WI38 (cell line): Measurements from ENCODE around the gene EOLA1.
"Not testable (repeated sequence)": the region's sequence is repeated elsewhere in the genome, so short reads cannot be mapped to it uniquely, and the experiment has no call there.

Experiments used
- H3K4me3 ChIP-seq: 2 replicates; pipeline ENCODE4 v1.5.1; 2011; ENCODE audit warnings: low read depth, mild to moderate bottlenecking, control low read depth, low read length
- CTCF ChIP-seq: IDR thresholded peaks from 2 replicates; pipeline ENCODE4 v1.5.1; 2012; ENCODE audit warnings: low read depth, mild to moderate bottlenecking, control low read depth, low read length

The EOLA1 gene

GRCh38 chrX:149516604-149517003 is 24.2 kb upstream of the EOLA1 start:
- TF ChIP-seq CTCF: no peak
- no peak overlapping the region for H3K4me3 ChIP-seq

GRCh38 chrX:149517308-149517707 is 23.5 kb upstream of the EOLA1 start:
- TF ChIP-seq CTCF: no peak
- no peak overlapping the region for H3K4me3 ChIP-seq

GRCh38 chrX:149518236-149518635 is 22.6 kb upstream of the EOLA1 start:
- TF ChIP-seq CTCF: no peak

GRCh38 chrX:149520636-149521277 is 20.1 kb upstream of the EOLA1 start:
- not testable (repeated sequence) for H3K4me3 ChIP-seq

More at GRCh38 chrX:149518236-149518635, 22.6 kb upstream of the EOLA1 start:
- H3K4me3 ChIP-seq: no peak overlapping the region

GRCh38 chrX:149521438-149521837 is 19.4 kb upstream of the EOLA1 start:
- no peak for TF ChIP-seq CTCF
- H3K4me3 ChIP-seq: no peak overlapping the region

- no peak overlapping the region for H3K4me3 ChIP-seq
- no peak for TF ChIP-seq CTCF
Observed at GRCh38 chrX:149522916-149523315, 17.9 kb upstream of the EOLA1 start.

- H3K4me3 ChIP-seq: not testable (repeated sequence)
Observed at GRCh38 chrX:149525389-149525788, 15.4 kb upstream of the EOLA1 start.

- H3K4me3 ChIP-seq: not testable (repeated sequence)
Observed at GRCh38 chrX:149525903-149526302, 14.9 kb upstream of the EOLA1 start.

GRCh38 chrX:149526318-149527033 is 14.3 kb upstream of the EOLA1 start:
- not testable (repeated sequence) for H3K4me3 ChIP-seq
